Adipose tissue (tissue), 3 donors: Measurements from ENCODE around the gene TMEM72. TPM values are rescaled to one million over a fixed set of nuclear protein-coding genes. Genes with fewer than 3 reads are reported as not detected.

Source experiments
- H3K27ac ChIP-seq: one replicate; pipeline ENCODE4 v1.5.1; 2013; ENCODE audit warnings: low read depth, low read length
- WGBS, 3 donors: extraction: QIAGEN DNeasy Blood & Tissue Kit; methylation state at CpG; one replicate each; pipeline ENCODE4 v1.1.7; 2013; 5-methylcytosine and 5-hydroxymethylcytosine counted together
- polyA plus RNA-seq, 3 donors: library from polyadenylated mRNA; stranded (reverse); fragments of 200-250 nt; gene quantifications; one replicate each; pipeline ENCODE4 v1.2.3, GENCODE V29; 2013
- donor health status: healthy with polysubstance abuse.
- donor health status: Bipolar disorder and iron deficiency.
- donor health status: healthy.

TMEM72 gene
- polyA plus RNA-seq, 3 donors = 0.03 to 2.5 TPM; not detected in 1

GRCh38 chr10:44909910-44910309, 1.2 kb upstream of the TMEM72 start:
- WGBS, 3 donors = 29 to 75% (median 74%) methylated on average over 1 of the region's 1 CpG
- H3K27ac ChIP-seq = no peak overlapping the region

- 26 to 67% (median 67%) methylated on average over 7 of the region's 7 CpGs for WGBS, 3 donors
- no peak overlapping the region for H3K27ac ChIP-seq
Measured at GRCh38 chr10:44910602-44911001, 535 bp upstream of the TMEM72 start.

- WGBS, 3 donors = 90 to 91% (median 91%) methylated on average over 3 of the region's 3 CpGs
- no peak overlapping the region for H3K27ac ChIP-seq
Measured at GRCh38 chr10:44911951-44912350, 814 bp downstream of the TMEM72 start.

GRCh38 chr10:44913350-44914081, 2.4 kb downstream of the TMEM72 start:
- H3K27ac ChIP-seq = no peak overlapping the region
- WGBS, 3 donors = 49 to 66% (median 51%) methylated on average over 12 of the region's 12 CpGs

DNA sequence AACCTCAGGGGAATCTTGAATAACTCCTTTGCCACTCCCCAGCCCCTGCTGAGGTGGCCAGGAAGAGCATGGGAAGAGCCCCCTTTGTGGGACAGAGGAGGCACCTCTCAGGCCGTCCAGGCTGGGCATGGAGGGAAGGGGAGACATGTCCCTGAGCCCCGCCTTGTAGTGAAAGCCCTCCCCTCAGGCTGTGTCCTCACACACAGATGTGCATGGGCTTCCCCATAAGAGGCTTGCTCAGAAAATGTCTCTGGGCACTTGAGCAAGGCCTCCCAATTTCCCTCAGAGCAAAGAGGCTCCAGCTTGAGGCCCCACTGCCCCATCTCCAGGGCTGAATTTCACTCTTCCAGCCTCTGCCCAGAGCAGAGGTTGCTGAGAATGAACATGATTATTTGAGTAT, 3.8 kb downstream of the TMEM72 start:
- 68 to 100% (median 71%) methylated on average over 2 of the region's 2 CpGs for WGBS, 3 donors

DNA sequence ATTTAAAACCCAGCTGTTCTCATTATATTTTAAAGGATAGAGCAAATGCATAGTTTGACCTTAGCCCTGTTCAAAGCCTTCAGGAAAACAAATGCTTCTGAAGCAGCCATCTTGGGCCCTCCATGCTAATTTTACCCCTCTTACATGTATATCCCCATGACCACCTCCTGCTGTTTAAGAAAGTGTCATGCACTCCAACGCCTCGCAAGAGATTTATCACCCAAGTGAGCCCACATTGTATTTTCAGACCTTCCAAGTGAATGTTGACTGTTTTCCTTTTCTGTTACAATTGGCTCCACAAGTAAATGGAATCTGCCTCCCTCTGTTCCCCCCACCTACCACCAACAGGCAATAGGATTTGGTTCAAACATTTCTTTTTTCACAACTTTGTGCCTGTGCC, 5.3 kb downstream of the TMEM72 start:
- WGBS, 3 donors = 88% methylated on average over 2 of the region's 2 CpGs
- H3K27ac ChIP-seq = no peak overlapping the region

More for the DNA sequence above, 3.8 kb downstream of the TMEM72 start:
- H3K27ac ChIP-seq = no peak overlapping the region

DNA sequence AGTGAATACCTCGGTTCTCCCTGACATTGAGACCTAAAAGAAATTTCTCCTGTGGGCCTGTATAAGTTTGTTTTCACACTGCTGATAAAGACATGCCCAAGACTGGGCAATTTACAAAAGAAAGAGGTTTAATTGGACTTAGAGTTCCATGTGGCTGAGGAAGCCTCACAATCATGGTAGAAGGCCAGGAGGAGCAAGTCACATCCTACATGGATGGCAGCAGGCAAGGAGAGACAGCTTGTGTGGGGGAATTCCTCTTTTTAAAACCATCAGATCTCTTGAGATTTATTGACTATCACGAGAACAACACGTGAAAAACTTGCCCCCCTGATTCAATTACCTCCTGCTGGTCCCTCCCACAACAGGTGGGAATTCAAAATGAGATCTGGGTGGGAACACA, 6.7 kb downstream of the TMEM72 start:
- H3K27ac ChIP-seq = no peak overlapping the region
- 80 to 94% (median 85%) methylated on average over 3 of the region's 3 CpGs for WGBS, 3 donors

- 84 to 92% (median 88%) methylated on average over 3 of the region's 3 CpGs for WGBS, 3 donors
- H3K27ac ChIP-seq = no peak overlapping the region
Measured at GRCh38 chr10:44920252-44920651, 9.1 kb downstream of the TMEM72 start.

DNA sequence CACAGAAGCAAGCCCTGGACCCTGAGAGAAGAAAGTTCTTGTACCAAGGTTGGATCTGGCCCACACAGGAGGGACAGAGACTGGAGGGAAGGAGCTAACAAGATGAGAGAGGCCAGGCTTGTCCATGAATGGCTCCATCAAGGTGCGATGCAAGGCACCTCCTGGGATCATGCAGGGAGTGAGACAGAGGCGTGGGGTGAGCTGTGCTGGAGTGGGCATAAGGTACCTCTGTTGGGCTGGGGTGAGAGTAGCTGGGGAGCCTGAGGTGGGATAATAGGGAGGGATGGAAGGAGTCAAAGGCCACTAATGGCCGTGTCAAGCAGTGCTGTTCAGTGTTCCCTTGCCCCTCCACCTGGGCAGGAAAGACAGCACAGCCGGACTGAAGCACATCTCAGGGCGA, 9.9 kb downstream of the TMEM72 start:
- no peak overlapping the region for H3K27ac ChIP-seq
- 89 to 97% (median 93%) methylated on average over 5 of the region's 5 CpGs for WGBS, 3 donors

GRCh38 chr10:44921506-44921905, 10.4 kb downstream of the TMEM72 start:
- WGBS, 3 donors = 95 to 97% (median 95%) methylated on average over 3 of the region's 3 CpGs
- H3K27ac ChIP-seq = no peak overlapping the region

- 92 to 97% (median 93%) methylated on average over 5 of the region's 5 CpGs for WGBS, 3 donors
- no peak overlapping the region for H3K27ac ChIP-seq
Measured at GRCh38 chr10:44922021-44922420, 10.9 kb downstream of the TMEM72 start.

DNA sequence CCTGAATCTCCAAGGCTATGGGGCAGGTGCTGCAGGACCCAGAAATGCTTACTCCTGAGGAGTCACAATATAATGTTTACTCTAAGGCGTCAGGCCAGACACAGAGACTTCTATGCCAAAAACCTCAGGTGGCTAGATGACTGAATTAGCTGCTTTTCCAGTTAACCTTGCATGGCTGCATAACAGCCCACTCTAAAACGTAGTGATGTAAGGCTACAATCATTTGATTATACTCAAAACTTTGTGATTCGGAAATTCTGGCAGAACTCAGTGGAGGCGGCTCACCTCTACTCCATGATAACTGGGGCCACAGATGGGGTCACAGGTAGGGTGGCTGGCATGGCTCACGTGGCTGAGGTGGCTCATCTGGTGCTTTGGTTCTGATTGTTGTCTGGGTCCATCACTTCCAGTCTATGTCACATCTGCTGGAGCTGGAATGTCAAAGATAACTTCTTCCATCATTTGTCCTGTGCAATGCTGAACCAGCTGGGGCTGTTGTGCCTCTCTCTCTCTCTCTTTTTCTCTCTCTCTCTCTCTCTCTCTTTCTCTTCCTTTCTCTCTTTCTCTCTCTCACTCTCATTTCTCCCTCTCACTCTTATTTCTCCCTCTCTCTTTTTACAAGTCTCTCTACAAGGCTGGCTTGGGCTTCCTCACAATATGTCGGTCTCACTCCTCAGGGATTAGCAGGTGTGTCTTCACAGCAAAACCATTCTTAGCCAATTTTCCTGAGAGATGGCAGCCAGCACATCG, 11.8 kb downstream of the TMEM72 start:
- 80 to 92% (median 88%) methylated on average over 7 of the region's 7 CpGs for WGBS, 3 donors
- no peak overlapping the region for H3K27ac ChIP-seq

DNA sequence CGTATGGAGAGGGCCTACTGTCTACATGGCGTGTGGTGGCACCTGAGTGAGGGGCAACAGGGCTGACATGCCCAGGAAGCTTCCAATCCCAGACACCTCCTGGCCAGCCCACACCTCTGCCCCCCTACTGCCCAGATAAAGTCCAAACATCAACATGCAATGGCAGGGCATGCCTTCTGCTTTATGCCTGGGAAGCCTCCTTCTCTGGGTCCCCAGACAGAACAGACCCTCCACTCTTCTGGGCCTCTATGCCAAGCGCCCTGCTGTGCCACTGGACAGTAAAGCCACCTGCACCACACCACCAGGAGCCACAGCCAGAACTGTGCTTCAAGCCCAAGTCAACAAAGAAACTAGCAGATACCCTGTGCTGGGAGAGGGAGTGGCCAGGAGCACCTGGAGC, 12.5 kb downstream of the TMEM72 start:
- WGBS, 3 donors = 86 to 100% (median 89%) methylated on average over 3 of the region's 3 CpGs
- H3K27ac ChIP-seq = no peak overlapping the region

DNA sequence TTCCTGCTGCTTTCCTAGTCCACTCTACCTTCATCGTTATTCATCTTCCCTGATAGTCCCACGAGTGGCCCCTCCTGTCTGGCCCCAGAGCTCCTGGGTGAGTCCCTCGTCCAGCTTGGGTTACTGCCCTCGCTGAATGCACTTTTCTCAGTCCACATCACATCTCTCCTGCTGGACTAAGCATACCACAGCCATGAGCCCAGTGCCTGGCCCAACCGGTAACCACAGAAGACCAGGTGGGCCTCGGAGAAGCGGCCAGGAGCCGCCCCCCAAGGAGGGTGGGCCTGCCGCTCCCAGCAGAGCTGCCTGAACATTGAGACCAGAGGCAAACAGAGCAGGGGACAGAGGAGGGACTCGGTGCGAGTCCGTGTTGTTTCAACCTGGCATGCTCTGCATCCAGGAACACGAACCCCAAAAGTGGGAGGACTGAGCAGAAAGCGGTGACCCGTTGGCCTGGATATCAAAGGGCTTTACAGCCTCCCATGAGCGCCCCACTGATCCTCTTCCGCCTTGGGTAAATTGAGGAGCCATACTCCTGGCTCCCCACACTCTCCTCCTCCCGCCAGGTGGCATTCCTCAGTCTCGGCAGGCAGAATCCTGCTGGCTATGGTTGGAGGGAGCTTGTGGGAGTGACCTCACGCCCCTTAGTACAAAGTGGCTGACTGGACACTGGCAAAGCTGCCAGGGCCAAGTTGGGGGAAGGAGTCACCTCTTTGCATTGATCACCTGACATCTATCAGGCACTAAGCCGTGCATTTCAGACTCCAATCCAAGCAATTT, 13.3 kb downstream of the TMEM72 start:
- WGBS, 3 donors = 80 to 90% (median 86%) methylated on average over 20 to 21 of the region's 21 CpGs

DNA sequence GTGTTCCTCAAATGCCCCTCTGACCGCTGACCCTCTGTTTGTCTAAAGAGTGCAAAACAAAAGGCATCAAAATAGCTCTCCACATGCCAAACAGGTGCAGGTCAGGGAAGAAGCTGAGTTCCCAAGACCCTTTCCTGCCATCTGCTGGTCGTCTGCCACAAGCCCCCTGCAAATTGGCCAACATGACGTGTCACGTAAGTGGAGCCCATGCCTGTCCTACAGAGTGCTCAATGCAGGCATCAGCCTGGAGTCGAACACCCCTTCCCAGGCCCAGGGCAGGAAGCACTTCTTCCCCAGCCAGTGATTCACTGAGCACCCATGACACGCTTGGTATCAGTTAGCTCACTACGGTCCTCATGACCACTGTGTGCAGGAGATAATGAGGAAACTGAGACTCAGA, 14.1 kb downstream of the TMEM72 start:
- no peak overlapping the region for H3K27ac ChIP-seq

More for the DNA sequence above, 13.3 kb downstream of the TMEM72 start:
- no peak overlapping the region for H3K27ac ChIP-seq

DNA sequence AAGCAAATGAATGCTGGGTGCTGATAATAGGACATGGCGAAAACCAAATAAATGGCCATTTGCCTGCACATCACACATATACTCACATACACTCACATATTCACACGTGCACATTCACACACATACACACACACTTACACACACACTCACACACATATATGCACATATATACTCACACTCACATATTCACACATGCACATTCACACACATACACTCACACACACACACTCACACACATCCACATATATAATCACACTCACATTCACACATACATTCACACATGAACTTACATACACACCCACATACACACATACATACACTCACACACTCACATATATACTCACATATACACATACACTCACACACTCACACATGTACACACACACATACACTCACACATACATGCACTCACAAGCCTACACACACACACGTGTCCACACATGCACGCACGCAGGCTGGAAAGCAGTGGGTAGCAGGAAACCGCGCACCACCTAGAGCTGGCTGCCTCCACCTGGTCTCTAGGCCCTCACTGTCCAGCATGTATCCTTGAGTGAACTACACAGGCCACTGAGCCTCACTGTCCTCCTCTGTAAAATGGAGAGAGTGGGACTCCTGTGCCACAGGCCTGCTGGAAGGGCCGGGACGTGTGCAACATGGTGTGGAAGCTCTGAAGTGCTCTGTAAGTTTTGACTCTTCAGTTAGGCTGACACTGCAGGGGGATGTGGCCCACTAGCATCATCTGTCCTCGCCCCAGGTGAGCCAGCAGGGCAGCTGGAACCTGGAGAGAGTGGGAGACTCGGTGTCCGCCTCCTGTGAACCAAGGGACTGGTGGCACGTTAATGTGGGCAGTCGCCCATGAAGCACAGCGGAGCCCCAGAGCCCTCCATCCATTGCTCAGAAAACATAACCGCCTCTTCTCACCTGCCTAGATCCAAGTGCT, 14.9 kb downstream of the TMEM72 start:
- 94 to 98% (median 96%) methylated on average over 16 of the region's 16 CpGs for WGBS, 3 donors
- no peak overlapping the region for H3K27ac ChIP-seq

More for the DNA sequence above, 14.1 kb downstream of the TMEM72 start:
- 62 to 72% (median 65%) methylated on average over 7 of the region's 7 CpGs for WGBS, 3 donors

DNA sequence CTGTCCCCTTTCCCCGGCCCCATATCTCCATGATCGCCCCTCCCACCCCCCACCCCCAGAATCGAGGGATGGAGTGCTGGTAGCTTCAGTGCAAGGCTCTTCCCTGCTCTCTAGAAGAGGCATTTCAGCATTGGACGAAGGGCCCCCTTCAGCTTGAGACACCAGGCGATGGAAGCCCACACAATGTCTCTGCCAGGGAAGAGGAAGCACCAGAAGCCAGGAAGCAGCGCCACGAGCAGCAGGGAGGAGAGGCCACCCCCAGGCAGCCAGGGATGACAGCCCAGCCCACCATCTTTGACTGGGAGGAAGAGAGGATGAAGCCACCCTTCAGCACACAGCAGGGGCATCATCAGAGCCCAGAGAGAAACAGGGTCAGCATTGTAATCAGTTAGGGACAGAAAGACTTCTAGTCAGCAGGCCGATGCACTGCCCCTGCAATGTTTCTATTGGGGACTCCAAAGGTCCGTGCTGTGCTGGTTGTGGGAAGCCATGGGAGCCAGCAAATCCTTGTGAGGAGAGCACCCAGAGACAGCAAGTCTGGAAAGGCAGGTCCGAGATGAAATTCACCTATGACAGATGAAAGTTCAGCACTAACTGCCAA, 15.7 kb downstream of the TMEM72 start:
- no peak overlapping the region for H3K27ac ChIP-seq
- 50 to 62% (median 55%) methylated on average over 10 of the region's 10 CpGs for WGBS, 3 donors

GRCh38 chr10:44927352-44927751, 16.2 kb downstream of the TMEM72 start:
- no peak overlapping the region for H3K27ac ChIP-seq
- WGBS, 3 donors = 37 to 57% (median 43%) methylated on average over 2 of the region's 2 CpGs
